ENCODE results near the gene DIPK1B. TPM values are rescaled to one million over a fixed set of nuclear protein-coding genes. Genes with fewer than 3 reads are reported as not detected.

DIPK1B gene
- 11.0 TPM for total RNA-seq

- H3K9ac ChIP-seq (ENCODE audit: low read depth in 1 of 3, low read length in 3 of 3), result peak within 1 kb of the TSS in 1 of 3 donors; percentile 25
These were observed at the start of gene DIPK1B for GRCh38 chr9:136711751-136712689. DIPK1B (plus strand) TSS chr9:136712572; CDS start chr9:136712666, 94 bp downstream.

DNA sequence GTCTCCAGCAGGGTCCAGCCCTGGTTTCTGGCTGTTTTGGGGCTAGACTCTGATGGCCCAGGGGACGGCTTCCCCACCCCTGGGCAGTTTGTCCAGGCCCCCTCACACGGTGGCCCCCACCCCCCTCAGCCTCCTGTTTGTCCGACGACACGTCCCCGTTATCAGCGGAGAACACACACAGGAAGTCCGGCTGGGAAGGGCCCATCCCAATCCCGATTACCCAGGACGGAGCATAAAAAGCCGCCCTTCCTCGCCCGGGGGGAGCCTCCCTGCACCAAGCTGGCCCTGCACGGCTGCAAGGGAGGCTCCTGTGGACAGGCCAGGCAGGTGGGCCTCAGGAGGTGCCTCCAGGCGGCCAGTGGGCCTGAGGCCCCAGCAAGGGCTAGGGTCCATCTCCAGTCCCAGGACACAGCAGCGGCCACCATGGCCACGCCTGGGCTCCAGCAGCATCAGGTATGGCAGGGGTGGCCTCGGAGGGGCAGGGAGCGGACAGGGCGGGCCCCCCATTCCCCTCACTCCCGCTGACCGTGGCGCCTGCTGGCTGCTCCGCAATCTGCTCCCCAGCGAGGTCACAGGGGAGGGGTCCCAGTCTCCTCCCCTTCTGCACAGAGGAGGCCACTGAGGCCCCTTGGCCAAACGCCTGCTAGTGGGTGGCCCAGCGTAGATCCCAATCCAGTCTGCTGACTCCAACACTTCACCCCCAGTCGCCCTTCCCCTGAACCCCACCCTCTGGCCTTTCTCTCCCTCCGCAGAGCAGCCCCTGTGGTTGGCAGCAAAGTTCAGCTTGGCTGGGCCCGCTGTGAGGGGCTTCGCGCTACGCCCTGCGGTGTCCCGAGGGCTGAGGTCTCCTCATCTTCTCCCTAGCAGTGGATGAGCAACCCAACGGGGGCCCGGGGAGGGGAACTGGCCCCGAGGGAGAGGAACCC is 49.5 kb upstream of the DIPK1B start, which contains the start of gene EGFL7:
Gene EGFL7 (plus strand): TSS at position 261 of the 926 bp plus-strand sequence. CDS start 5,367 bp downstream, outside the sequence.
- no peaks in the 10 kb centered on the region for H3K9me3 ChIP-seq (ENCODE audit: control insufficient read depth in 3 of 3, low read length in 3 of 3)
- H3K9ac ChIP-seq (ENCODE audit: low read depth in 1 of 3, low read length in 3 of 3), result peak within 1 kb of the TSS; percentile 23 to 83 (median 70)
- peaks cover 25 to 35% (median 31%) of the 10 kb centered on the region in 3 donors for H3K27me3 ChIP-seq (ENCODE audit: control insufficient read depth in 3 of 3, insufficient read depth in 3 of 3, low read length in 3 of 3)
- H3K36me3 ChIP-seq (ENCODE audit: control insufficient read depth in 3 of 3, insufficient read depth in 3 of 3, low read length in 3 of 3), result peaks cover 0 to 16% (median 4%) of the 10 kb centered on the region in 3 donors
- H3K4me3 ChIP-seq (ENCODE audit: low read length in 3 of 3), result peak within 1 kb of the TSS; percentile 56 to 69 (median 66)
- H3K27ac ChIP-seq (ENCODE audit: low read depth, low read length), result peak within 1 kb of the TSS; percentile 74
- H3K4me1 ChIP-seq (ENCODE audit: control insufficient read depth in 3 of 3, insufficient read depth in 3 of 3, low read length in 3 of 3), result peaks cover 4 to 12% (median 11%) of the 10 kb centered on the region in 3 donors

More at GRCh38 chr9:136711751-136712689, at the start of gene DIPK1B:
- H3K9me3 ChIP-seq (ENCODE audit: control insufficient read depth in 3 of 3, low read length in 3 of 3), result no peaks in the 10 kb centered on the region
- peaks cover 41 to 44% (median 43%) of the 10 kb centered on the region in 3 donors for H3K27me3 ChIP-seq (ENCODE audit: control insufficient read depth in 3 of 3, insufficient read depth in 3 of 3, low read length in 3 of 3)
- H3K4me1 ChIP-seq (ENCODE audit: control insufficient read depth in 3 of 3, insufficient read depth in 3 of 3, low read length in 3 of 3), result peaks cover 9 to 27% (median 23%) of the 10 kb centered on the region in 3 donors
- no peak within 1 kb of the TSS for H3K27ac ChIP-seq (ENCODE audit: low read depth, low read length)
- peak within 1 kb of the TSS in 2 of 3 donors; percentile 13 to 14 for H3K4me3 ChIP-seq (ENCODE audit: low read length in 3 of 3)
- no peaks in the 10 kb centered on the region for H3K36me3 ChIP-seq (ENCODE audit: control insufficient read depth in 3 of 3, insufficient read depth in 3 of 3, low read length in 3 of 3)

DNA sequence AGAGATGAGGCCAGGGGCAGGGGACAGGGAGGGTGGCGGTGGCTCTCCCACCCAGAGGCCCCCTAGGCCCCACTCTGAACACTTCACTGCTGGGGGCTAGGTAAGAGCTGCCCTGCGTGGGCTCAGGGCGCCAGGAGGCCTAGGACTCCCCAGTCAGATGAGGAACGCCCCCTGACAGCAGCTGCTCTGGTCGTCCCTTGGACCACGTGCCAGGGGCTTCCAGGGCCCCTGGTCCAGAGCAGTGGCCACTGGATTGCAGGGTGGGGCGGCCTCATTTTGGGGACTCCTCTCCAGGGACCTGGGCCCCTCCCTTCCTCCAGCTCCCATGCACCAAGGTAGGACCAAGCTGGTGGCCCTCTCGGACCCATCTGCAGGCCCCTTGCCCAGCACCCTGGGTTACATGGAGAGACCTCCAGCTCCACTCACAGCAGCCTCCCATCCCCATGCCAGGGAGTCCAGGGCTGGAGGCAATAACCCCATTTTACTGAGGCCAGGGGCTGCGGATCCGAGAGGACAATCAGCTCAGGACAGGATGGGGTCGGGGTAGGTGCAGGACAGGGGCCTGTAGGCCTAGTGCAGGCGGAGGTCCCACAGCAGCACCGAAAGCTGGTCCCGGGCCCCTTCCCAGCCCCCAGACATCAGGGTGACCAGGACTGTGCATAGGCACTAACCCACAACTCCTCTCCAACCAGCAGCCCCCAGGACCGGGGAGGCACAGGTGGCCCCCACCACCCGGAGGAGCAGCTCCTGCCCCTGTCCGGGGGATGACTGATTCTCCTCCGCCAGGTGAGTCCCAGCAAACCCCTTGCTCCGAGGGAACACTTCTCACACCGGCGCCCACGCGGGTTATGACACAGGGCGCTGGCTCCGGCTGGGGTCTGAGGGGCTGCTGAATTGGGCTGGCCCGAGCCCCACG is 48.1 kb upstream of the DIPK1B start:
- peak overlapping the region; percentile 74 for H3K27ac ChIP-seq (ENCODE audit: low read depth, low read length)
- H3K27me3 ChIP-seq (ENCODE audit: control insufficient read depth in 3 of 3, insufficient read depth in 3 of 3, low read length in 3 of 3), result peaks cover 17 to 25% (median 23%) of the 10 kb centered on the region in 3 donors
- peaks cover 4 to 12% (median 11%) of the 10 kb centered on the region in 3 donors for H3K4me1 ChIP-seq (ENCODE audit: control insufficient read depth in 3 of 3, insufficient read depth in 3 of 3, low read length in 3 of 3)
- peak overlapping the region; percentile 38 to 83 (median 70) for H3K9ac ChIP-seq (ENCODE audit: low read depth in 1 of 3, low read length in 3 of 3)
- no peaks in the 10 kb centered on the region for H3K9me3 ChIP-seq (ENCODE audit: control insufficient read depth in 3 of 3, low read length in 3 of 3)
- H3K36me3 ChIP-seq (ENCODE audit: control insufficient read depth in 3 of 3, insufficient read depth in 3 of 3, low read length in 3 of 3), result peaks cover 0 to 21% (median 4%) of the 10 kb centered on the region in 3 donors
- H3K4me3 ChIP-seq (ENCODE audit: low read length in 3 of 3), result peak overlapping the region; percentile 56 to 69 (median 66)

DNA sequence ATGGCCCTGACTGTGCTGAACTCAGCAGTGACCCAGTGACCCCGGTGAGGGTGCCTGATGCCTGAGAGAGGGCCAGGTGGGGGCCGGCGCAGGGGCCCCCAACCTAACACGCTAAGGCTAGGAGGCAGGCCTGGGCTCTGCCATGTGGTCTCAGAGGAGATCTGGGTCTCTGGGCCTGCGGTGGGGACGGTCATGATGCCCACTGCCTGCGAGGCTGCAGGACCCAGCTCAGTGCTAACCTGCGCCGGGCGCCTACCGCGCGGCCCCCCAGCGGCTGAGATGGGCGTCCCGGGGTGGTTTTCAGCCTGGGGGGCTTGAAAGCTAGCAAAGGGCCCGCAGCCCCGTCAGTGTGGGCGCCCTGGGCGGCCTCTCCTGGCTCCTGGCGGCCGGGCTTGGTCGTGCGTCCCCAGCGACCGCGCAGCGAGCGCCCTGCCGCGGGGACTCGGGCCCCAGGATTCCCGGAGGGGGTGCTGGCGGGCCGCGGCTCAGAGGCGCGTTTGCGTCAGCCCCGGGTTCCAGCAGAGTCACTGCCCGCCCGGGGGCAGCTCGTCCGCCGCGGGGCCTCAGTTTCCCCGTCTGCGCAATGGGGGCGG is 47.2 kb upstream of the DIPK1B start:
- Histone ChIP-seq H3K4me1 (ENCODE audit: control insufficient read depth in 3 of 3, insufficient read depth in 3 of 3, low read length in 3 of 3) (peaks cover 4 to 12% (median 11%) of the 10 kb centered on the region in 3 donors), H3K27me3 (ENCODE audit: control insufficient read depth in 3 of 3, insufficient read depth in 3 of 3, low read length in 3 of 3) (peaks cover 20 to 26% (median 25%) of the 10 kb centered on the region in 3 donors), H3K9ac (ENCODE audit: low read depth in 1 of 3, low read length in 3 of 3) (peak overlapping the region; percentile 23 to 83 (median 70)), H3K4me3 (ENCODE audit: low read length in 3 of 3) (peak overlapping the region; percentile 56 to 69 (median 63)), H3K27ac (ENCODE audit: low read depth, low read length) (peak overlapping the region; percentile 74), H3K9me3 (ENCODE audit: control insufficient read depth in 3 of 3, low read length in 3 of 3) (no peaks in the 10 kb centered on the region), H3K36me3 (ENCODE audit: control insufficient read depth in 3 of 3, insufficient read depth in 3 of 3, low read length in 3 of 3) (peaks cover 0 to 24% (median 4%) of the 10 kb centered on the region in 3 donors)

- peak overlapping the region in 1 of 3 donors; percentile 79 for H3K9ac ChIP-seq (ENCODE audit: low read depth in 1 of 3, low read length in 3 of 3)
- no peak overlapping the region for H3K27ac ChIP-seq (ENCODE audit: low read depth, low read length)
- peak overlapping the region in 1 of 3 donors; percentile 35 for H3K4me3 ChIP-seq (ENCODE audit: low read length in 3 of 3)
- H3K9me3 ChIP-seq (ENCODE audit: control insufficient read depth in 3 of 3, low read length in 3 of 3), result no peaks in the 10 kb centered on the region
- peaks cover 21 to 32% (median 26%) of the 10 kb centered on the region in 3 donors for H3K27me3 ChIP-seq (ENCODE audit: control insufficient read depth in 3 of 3, insufficient read depth in 3 of 3, low read length in 3 of 3)
- H3K4me1 ChIP-seq (ENCODE audit: control insufficient read depth in 3 of 3, insufficient read depth in 3 of 3, low read length in 3 of 3), result peaks cover 4 to 12% (median 11%) of the 10 kb centered on the region in 3 donors
- peaks cover 0 to 24% (median 4%) of the 10 kb centered on the region in 3 donors for H3K36me3 ChIP-seq (ENCODE audit: control insufficient read depth in 3 of 3, insufficient read depth in 3 of 3, low read length in 3 of 3)
These were observed 46.5 kb upstream of the DIPK1B start for GRCh38 chr9:136665704-136666371.

- Histone ChIP-seq H3K9me3 (ENCODE audit: control insufficient read depth in 3 of 3, low read length in 3 of 3) (no peaks in the 10 kb centered on the region), H3K27ac (ENCODE audit: low read depth, low read length) (no peak overlapping the region), H3K4me1 (ENCODE audit: control insufficient read depth in 3 of 3, insufficient read depth in 3 of 3, low read length in 3 of 3) (peaks cover 4 to 12% (median 11%) of the 10 kb centered on the region in 3 donors), H3K27me3 (ENCODE audit: control insufficient read depth in 3 of 3, insufficient read depth in 3 of 3, low read length in 3 of 3) (peaks cover 21 to 30% (median 29%) of the 10 kb centered on the region in 3 donors), H3K36me3 (ENCODE audit: control insufficient read depth in 3 of 3, insufficient read depth in 3 of 3, low read length in 3 of 3) (peaks cover 0 to 24% (median 4%) of the 10 kb centered on the region in 3 donors), H3K9ac (ENCODE audit: low read depth in 1 of 3, low read length in 3 of 3) (peak overlapping the region in 2 of 3 donors; percentile 43 to 79), H3K4me3 (ENCODE audit: low read length in 3 of 3) (peak overlapping the region; percentile 46 to 61 (median 59))
These were observed 45.8 kb upstream of the DIPK1B start for GRCh38 chr9:136666372-136667213.

GRCh38 chr9:136667214-136667939 is 45.0 kb upstream of the DIPK1B start:
- Histone ChIP-seq H3K36me3 (ENCODE audit: control insufficient read depth in 3 of 3, insufficient read depth in 3 of 3, low read length in 3 of 3) (peaks cover 0 to 24% (median 4%) of the 10 kb centered on the region in 3 donors), H3K27me3 (ENCODE audit: control insufficient read depth in 3 of 3, insufficient read depth in 3 of 3, low read length in 3 of 3) (peaks cover 21 to 30% (median 29%) of the 10 kb centered on the region in 3 donors), H3K4me1 (ENCODE audit: control insufficient read depth in 3 of 3, insufficient read depth in 3 of 3, low read length in 3 of 3) (peaks cover 4 to 12% (median 11%) of the 10 kb centered on the region in 3 donors), H3K9ac (ENCODE audit: low read depth in 1 of 3, low read length in 3 of 3) (peak overlapping the region; percentile 23 to 79 (median 61)), H3K9me3 (ENCODE audit: control insufficient read depth in 3 of 3, low read length in 3 of 3) (no peaks in the 10 kb centered on the region), H3K27ac (ENCODE audit: low read depth, low read length) (no peak overlapping the region), H3K4me3 (ENCODE audit: low read length in 3 of 3) (peak overlapping the region; percentile 46 to 61 (median 59))
